Nephron progenitor cell (in vitro differentiated cells): Measurements from ENCODE around the gene GCHFR.

Source experiments
- DNase-seq: peaks from one replicate; pipeline ENCODE4 v3.0.0; 2021
- H3K27ac Mint-ChIP-seq: 2 replicates; pipeline ENCODE4 v1.8.0; 2021; ENCODE audit warnings: mild to moderate bottlenecking, moderate library complexity, mixed read lengths
- H3K27me3 Mint-ChIP-seq: 2 replicates; pipeline ENCODE4 v1.8.0; 2021; ENCODE audit warnings: mild to moderate bottlenecking, low read depth, mixed read lengths; ENCODE audit not compliant: poor library complexity
- H3K36me3 Mint-ChIP-seq: 2 replicates; pipeline ENCODE4 v1.8.0; 2021; ENCODE audit warnings: low read depth, mixed read lengths
- H3K4me1 Mint-ChIP-seq: 2 replicates; pipeline ENCODE4 v1.8.0; 2021; ENCODE audit warnings: mixed read lengths
- H3K4me3 Mint-ChIP-seq: 2 replicates; pipeline ENCODE4 v1.8.0; 2021; ENCODE audit warnings: mild to moderate bottlenecking, moderate library complexity, mixed read lengths
- H3K9me3 Mint-ChIP-seq: 2 replicates; pipeline ENCODE4 v1.8.0; 2021; ENCODE audit warnings: mild to moderate bottlenecking, moderate library complexity, mixed read lengths
- TF ChIP-seq, protein P1 (sequence below): fragments of 200-600 bp; sonication (generic); IDR thresholded peaks from 2 replicates; pipeline ENCODE4 v1.5.0; 2021; ENCODE audit warnings: antibody characterized with exemption

The GCHFR gene

DNA sequence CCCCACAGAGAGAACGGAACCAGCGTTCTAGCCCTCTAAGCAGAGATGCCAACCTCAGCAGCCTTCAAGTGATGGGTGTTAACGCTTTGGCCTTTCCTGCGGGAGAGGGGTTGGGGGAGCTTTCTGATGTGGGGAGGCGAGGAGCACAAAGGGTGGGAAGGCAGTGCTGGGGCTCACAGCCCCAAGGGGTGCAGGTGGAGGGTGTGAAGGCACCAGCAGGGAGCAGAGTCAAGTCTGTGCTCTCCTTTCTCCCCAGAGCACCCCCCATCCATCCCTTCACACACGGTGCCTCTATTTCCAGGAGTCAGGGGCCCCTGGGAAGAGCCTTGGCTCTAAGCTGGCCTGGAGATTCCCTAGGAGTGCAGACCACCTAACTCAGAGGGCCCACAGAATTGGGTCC lies 10.0 kb downstream of the GCHFR start:
- TF ChIP-seq, protein P1, sequence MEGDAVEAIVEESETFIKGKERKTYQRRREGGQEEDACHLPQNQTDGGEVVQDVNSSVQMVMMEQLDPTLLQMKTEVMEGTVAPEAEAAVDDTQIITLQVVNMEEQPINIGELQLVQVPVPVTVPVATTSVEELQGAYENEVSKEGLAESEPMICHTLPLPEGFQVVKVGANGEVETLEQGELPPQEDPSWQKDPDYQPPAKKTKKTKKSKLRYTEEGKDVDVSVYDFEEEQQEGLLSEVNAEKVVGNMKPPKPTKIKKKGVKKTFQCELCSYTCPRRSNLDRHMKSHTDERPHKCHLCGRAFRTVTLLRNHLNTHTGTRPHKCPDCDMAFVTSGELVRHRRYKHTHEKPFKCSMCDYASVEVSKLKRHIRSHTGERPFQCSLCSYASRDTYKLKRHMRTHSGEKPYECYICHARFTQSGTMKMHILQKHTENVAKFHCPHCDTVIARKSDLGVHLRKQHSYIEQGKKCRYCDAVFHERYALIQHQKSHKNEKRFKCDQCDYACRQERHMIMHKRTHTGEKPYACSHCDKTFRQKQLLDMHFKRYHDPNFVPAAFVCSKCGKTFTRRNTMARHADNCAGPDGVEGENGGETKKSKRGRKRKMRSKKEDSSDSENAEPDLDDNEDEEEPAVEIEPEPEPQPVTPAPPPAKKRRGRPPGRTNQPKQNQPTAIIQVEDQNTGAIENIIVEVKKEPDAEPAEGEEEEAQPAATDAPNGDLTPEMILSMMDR = no peak
- Mint-ChIP-seq H3K27me3 (no peaks in the 10 kb centered on the region), H3K27ac (no peak overlapping the region), H3K36me3 (peaks cover 16% of the 10 kb centered on the region), H3K9me3 (no peaks in the 10 kb centered on the region), H3K4me1 (peaks cover 12% of the 10 kb centered on the region), H3K4me3 (no peak overlapping the region)
- no peak for DNase-seq

DNA sequence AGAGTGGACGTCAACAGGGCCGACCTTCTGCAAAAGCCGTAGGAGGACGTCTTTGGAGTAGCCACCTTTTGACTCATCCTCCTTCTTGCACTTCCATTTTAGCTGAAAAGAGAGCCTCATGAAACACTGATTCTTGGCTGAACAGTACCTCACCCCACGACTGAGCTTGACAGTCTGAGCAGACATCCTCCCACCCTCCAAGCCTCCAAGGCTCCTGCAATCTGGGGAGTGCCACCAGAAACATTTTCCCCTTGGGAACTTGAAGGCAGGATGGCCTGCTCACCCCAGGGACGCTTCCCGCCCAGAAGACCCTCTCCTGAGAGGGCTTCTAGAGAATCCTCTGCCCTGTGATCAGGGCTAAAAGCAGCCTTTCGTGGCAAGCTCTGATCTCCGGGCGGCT lies 11.1 kb downstream of the GCHFR start:
- peak overlapping the region; percentile 81 for H3K27ac Mint-ChIP-seq
- no peak for DNase-seq
- no peaks in the 10 kb centered on the region for H3K9me3 Mint-ChIP-seq
- TF ChIP-seq, protein P1 = no peak
- H3K4me3 Mint-ChIP-seq = no peak overlapping the region
- peaks cover 3% of the 10 kb centered on the region for H3K4me1 Mint-ChIP-seq
- peaks cover 23% of the 10 kb centered on the region for H3K36me3 Mint-ChIP-seq
- no peaks in the 10 kb centered on the region for H3K27me3 Mint-ChIP-seq

DNA sequence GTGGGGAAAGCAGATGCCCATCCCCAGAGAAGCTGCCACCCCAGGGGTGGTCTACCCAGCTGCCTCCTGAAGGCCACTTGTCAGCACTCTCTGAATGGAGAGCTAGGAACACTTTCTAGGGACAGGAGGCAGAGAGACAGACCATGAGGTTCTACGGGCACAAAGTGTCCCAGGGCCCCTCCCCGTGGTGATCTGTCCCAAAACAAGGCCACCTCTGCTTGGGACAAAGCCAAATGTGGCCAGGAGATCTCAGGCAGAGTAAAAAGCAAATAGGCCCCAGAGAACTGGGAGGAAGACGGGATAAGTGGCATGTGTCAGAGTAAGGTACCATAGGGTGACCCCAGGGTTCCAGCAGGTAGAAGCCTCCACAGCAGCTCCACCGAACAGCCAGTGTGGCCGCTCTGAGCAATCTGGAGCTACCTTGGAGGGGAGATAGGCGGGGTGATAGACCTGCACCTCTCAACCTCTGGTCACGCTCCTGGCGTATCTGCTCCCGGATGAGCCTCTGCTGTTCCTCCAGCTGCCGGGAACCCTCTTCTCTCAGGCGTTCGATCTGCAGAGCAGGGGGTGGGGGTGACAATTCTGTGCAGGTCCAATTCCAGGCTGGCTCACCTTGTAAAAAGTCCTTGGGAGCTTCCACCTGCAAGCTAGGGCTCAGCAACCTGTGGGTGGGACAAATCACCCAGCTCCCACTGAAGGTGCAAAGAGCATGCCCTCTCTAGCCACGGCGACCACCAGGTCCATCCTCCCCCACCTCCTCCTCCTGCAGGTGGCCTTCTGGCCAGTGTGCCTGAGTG lies 12.1 kb downstream of the GCHFR start:
- TF ChIP-seq, protein P1 = no peak
- no peaks in the 10 kb centered on the region for H3K27me3 Mint-ChIP-seq
- no peak overlapping the region for H3K4me3 Mint-ChIP-seq
- DNase-seq = no peak
- H3K36me3 Mint-ChIP-seq = peaks cover 23% of the 10 kb centered on the region
- H3K27ac Mint-ChIP-seq = no peak overlapping the region
- no peaks in the 10 kb centered on the region for H3K9me3 Mint-ChIP-seq
- no peaks in the 10 kb centered on the region for H3K4me1 Mint-ChIP-seq

DNA sequence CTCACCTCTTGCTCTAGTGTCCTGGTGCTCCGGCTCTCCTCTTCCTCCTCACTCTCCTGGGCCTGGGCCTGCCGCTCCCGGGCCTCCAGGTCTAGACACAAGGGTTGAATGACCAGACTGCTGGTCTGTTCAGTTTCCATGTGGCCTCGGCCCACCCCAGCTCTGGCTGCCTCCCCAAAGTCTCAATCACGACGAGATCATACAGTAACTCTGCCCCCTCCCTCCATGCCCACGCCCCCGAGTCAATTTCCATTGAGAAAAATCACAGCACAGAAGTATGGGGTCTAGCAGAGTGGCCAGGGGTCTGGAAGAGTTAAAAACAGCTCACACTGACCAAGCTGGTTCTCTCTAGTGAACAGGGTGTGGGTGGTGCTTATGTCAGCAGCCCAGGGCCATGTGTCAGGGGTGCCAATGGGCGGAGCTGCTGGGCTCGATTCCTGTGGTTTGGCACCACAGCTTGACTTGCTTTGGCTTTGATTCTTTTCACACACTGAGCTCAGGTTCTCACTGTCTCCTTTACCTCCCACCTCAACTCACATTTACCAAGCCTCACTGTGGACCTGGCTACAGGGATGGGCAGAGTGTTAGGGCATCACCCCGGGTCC lies 12.8 kb downstream of the GCHFR start:
- peak overlapping the region; percentile 32 for H3K27ac Mint-ChIP-seq
- peaks cover 23% of the 10 kb centered on the region for H3K36me3 Mint-ChIP-seq
- H3K4me1 Mint-ChIP-seq = no peaks in the 10 kb centered on the region
- H3K9me3 Mint-ChIP-seq = no peaks in the 10 kb centered on the region
- DNase-seq = no peak
- no peak overlapping the region for H3K4me3 Mint-ChIP-seq
- TF ChIP-seq, protein P1 = no peak
- no peaks in the 10 kb centered on the region for H3K27me3 Mint-ChIP-seq

DNA sequence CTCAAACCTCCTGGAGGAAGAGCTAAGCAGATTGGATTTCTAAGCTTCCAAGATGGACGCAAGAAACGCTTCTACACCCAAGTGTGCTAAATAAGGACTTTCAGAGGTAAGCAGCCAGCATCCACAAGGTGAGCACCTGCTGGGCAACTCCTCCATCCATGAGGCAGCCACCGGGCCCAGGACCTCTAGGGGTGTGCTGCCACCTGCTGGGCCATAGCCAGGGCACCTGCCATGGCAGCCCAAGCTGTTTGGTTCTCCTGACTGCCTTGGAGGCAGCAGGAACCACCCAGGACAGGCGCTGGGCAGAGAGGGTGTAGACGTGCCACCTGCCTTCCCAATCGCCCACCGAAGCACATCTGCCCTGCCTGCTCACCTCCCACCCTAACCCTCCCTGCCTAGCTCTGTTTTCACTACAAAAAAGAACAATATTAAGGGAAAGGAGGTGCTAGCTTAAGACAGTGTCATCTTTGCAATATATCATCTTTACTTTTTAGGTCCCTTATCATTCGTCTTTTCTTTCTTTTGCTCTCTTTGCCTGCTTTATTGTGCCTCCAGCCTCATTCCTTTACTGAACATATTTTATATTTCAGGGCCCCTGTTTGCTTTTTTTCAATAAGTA lies 18.9 kb downstream of the GCHFR start:
- Mint-ChIP-seq H3K9me3 (no peaks in the 10 kb centered on the region), H3K4me1 (no peaks in the 10 kb centered on the region), H3K36me3 (peaks cover 7% of the 10 kb centered on the region), H3K4me3 (no peak overlapping the region), H3K27me3 (no peaks in the 10 kb centered on the region), H3K27ac (peak overlapping the region; percentile 7)
- TF ChIP-seq, protein P1 = peak; percentile 69
- DNase-seq = peak; percentile 67
